PC-3 (cell line): ENCODE data around the gene CMKLR1. TPM values are rescaled to one million over a fixed set of nuclear protein-coding genes. Genes with fewer than 3 reads are reported as not detected.

Source experiments
- ATAC-seq: fragments of 200-7000 bp; cut with Tn5 transposase; 2 replicates; pipeline ENCODE4 v1.9.1; 2020; ENCODE audit warnings: mild to moderate bottlenecking, moderate library complexity
- BruUV-seq: library from RNA; stranded (reverse); fragments of 400-500 nt; replicated peaks from 2 replicates; lab custom pipeline; 2021; lab: Mats Ljungman, UMichigan
- CTCF ChIA-PET: fragments of 300-600 bp; sonication (Branson Sonifier 250); formaldehyde crosslinking; loops from one replicate; lab custom pipeline; 2022; ENCODE audit warnings: antibody characterized with exemption; lab: Charles Lee
- POLR2A ChIA-PET: fragments of 300-600 bp; sonication (Branson Sonifier 250); formaldehyde crosslinking; loops from one replicate; lab custom pipeline; 2022; ENCODE audit warnings: antibody characterized with exemption; ENCODE audit not compliant: unreplicated experiment; lab: Charles Lee
- DNase-seq: peaks from one replicate; pipeline ENCODE4 v3.0.0-alpha.2; 2015
- H2AFZ ChIP-seq: fragments of 300-600 bp; sonication (generic); 2 replicates; pipeline ENCODE4 v1.6.0; 2016; ENCODE audit warnings: antibody characterized with exemption, low read length
- H3F3A ChIP-seq: fragments of 300-600 bp; sonication (generic); one replicate; pipeline ENCODE4 v1.6.0; 2017; ENCODE audit warnings: antibody characterized with exemption, low read length, control low read depth, mild to moderate bottlenecking; ENCODE audit not compliant: unreplicated experiment
- H3K27ac ChIP-seq: fragments of 300-600 bp; sonication (generic); 2 replicates; pipeline ENCODE4 v1.5.1; 2016; ENCODE audit warnings: mild to moderate bottlenecking, low read length
- H3K27me3 ChIP-seq: fragments of 300-600 bp; sonication (generic); 2 replicates; pipeline ENCODE4 v1.6.1; 2016; ENCODE audit warnings: low read length, mixed read lengths
- H3K36me3 ChIP-seq: fragments of 300-600 bp; sonication (generic); 2 replicates; pipeline ENCODE4 v1.6.1; 2016; ENCODE audit warnings: low read depth, mixed run types, low read length, mixed read lengths
- H3K4me1 ChIP-seq: fragments of 300-600 bp; sonication (generic); 2 replicates; pipeline ENCODE4 v1.5.1; 2016; ENCODE audit warnings: low read length; ENCODE audit not compliant: insufficient read depth
- H3K4me2 ChIP-seq: fragments of 300-600 bp; sonication (generic); 2 replicates; pipeline ENCODE4 v1.6.0; 2016; ENCODE audit warnings: low read length
- H3K4me3 ChIP-seq: fragments of 300-600 bp; sonication (generic); 2 replicates; pipeline ENCODE4 v1.5.1; 2016; ENCODE audit warnings: mild to moderate bottlenecking, low read length, mixed read lengths
- H3K79me2 ChIP-seq: fragments of 300-600 bp; sonication (generic); 2 replicates; pipeline ENCODE4 v1.6.1; 2017; ENCODE audit warnings: low read length, mixed read lengths
- H3K9ac ChIP-seq: fragments of 300-600 bp; sonication (generic); 2 replicates; pipeline ENCODE4 v1.6.0; 2016; ENCODE audit warnings: mild to moderate bottlenecking, low read length
- H3K9me2 ChIP-seq: fragments of 300-600 bp; sonication (generic); replicated peaks from 2 replicates; pipeline ENCODE4 v1.6.1; 2016; ENCODE audit warnings: mixed run types, low read length, mixed read lengths
- H3K9me3 ChIP-seq: fragments of 300-600 bp; sonication (generic); 2 replicates; pipeline ENCODE4 v1.6.1; 2016; ENCODE audit warnings: low read length, mixed read lengths
- H4K20me1 ChIP-seq: fragments of 300-600 bp; sonication (generic); 2 replicates; pipeline ENCODE4 v1.6.1; 2016; ENCODE audit warnings: low read length, mixed read lengths
- EZH2 ChIP-seq: fragments of 300-600 bp; sonication (generic); IDR thresholded peaks from one replicate; pipeline ENCODE4 v1.6.1; 2017; ENCODE audit warnings: antibody characterized with exemption, mild to moderate bottlenecking, low read length; ENCODE audit not compliant: unreplicated experiment
- EZH2phosphoT487 ChIP-seq: fragments of 300-600 bp; sonication (generic); IDR thresholded peaks from 2 replicates; pipeline ENCODE4 v1.6.1; 2018; ENCODE audit warnings: mild to moderate bottlenecking, antibody characterized with exemption, low read length, borderline replicate concordance
- intact Hi-C: fragments of 100-400 bp; cut with micrococcal nuclease; formaldehyde crosslinking; loops from 2 replicates; pipeline ENCODE4 v1.9.0; 2023
- total RNA-seq: library from RNA; depleted of rRNA; stranded (reverse); fragments of >200 nt; gene quantifications from 2 replicates; pipeline ENCODE4 v1.2.3, GENCODE V29; 2014
- TF ChIP-seq, protein P1 (sequence below): fragments of 300-600 bp; sonication (generic); conservative IDR thresholded peaks from 2 replicates; pipeline ENCODE4 v1.5.1; 2017; ENCODE audit warnings: antibody characterized with exemption, low read depth, mild to moderate bottlenecking, low read length

CMKLR1 gene
- total RNA-seq, 1 experiment from 2014 or later, result not detected

GRCh38 chr12:108355069-108355468 lies 16.0 kb upstream of the CMKLR1 start:
- ChIA-PET CTCF (interaction anchor here (0.6 kb wide), 1 partner anchor 442 kb away, joined by 4 read pairs; no protein-coding TSS in a partner anchor), POLR2A (no interaction called here)
- ATAC-seq (no peak), DNase-seq (no peak)
- Histone ChIP-seq H4K20me1 (no peaks in the 10 kb centered on the region), H3K9me2 (no peaks in the 10 kb centered on the region), H3K9me3 (no peaks in the 10 kb centered on the region), H3K9ac (no peak overlapping the region), H3K36me3 (no peaks in the 10 kb centered on the region), H2AFZ (no peak overlapping the region), H3K4me1 (no peaks in the 10 kb centered on the region), H3K4me3 (no peak overlapping the region), H3K79me2 (no peaks in the 10 kb centered on the region), H3K4me2 (no peak overlapping the region), H3K27me3 (peaks cover 10% of the 10 kb centered on the region; the same call in 1 of the 2 replicates), H3K27ac (no peak overlapping the region), H3F3A (no peaks in the 10 kb centered on the region)
- no peak for TF ChIP-seq EZH2
- TF ChIP-seq, protein P1, sequence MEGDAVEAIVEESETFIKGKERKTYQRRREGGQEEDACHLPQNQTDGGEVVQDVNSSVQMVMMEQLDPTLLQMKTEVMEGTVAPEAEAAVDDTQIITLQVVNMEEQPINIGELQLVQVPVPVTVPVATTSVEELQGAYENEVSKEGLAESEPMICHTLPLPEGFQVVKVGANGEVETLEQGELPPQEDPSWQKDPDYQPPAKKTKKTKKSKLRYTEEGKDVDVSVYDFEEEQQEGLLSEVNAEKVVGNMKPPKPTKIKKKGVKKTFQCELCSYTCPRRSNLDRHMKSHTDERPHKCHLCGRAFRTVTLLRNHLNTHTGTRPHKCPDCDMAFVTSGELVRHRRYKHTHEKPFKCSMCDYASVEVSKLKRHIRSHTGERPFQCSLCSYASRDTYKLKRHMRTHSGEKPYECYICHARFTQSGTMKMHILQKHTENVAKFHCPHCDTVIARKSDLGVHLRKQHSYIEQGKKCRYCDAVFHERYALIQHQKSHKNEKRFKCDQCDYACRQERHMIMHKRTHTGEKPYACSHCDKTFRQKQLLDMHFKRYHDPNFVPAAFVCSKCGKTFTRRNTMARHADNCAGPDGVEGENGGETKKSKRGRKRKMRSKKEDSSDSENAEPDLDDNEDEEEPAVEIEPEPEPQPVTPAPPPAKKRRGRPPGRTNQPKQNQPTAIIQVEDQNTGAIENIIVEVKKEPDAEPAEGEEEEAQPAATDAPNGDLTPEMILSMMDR, result no peak
- TF ChIP-seq EZH2phosphoT487, result no peak
- intact Hi-C loops, result no loop called here
- no TSS peak for BruUV-seq

GRCh38 chr12:108352591-108352990 lies 13.5 kb upstream of the CMKLR1 start:
- Histone ChIP-seq H3K4me2 (no peak overlapping the region), H3K9me2 (no peaks in the 10 kb centered on the region), H3K27me3 (peaks cover 5% of the 10 kb centered on the region; the same call in 1 of the 2 replicates), H3F3A (no peaks in the 10 kb centered on the region), H3K4me1 (no peaks in the 10 kb centered on the region), H4K20me1 (no peaks in the 10 kb centered on the region), H3K27ac (no peak overlapping the region), H3K9ac (no peak overlapping the region), H3K79me2 (no peaks in the 10 kb centered on the region), H2AFZ (no peak overlapping the region), H3K9me3 (no peaks in the 10 kb centered on the region), H3K36me3 (no peaks in the 10 kb centered on the region), H3K4me3 (no peak overlapping the region)
- no TSS peak for BruUV-seq
- POLR2A ChIA-PET, result no interaction called here
- DNase-seq (peak; percentile 57), ATAC-seq (no peak)
- TF ChIP-seq EZH2 (no peak), EZH2phosphoT487 (no peak)
- TF ChIP-seq, protein P1, result no peak
- CTCF ChIA-PET, result no interaction called here
- intact Hi-C loops, result no loop called here

- Histone ChIP-seq H4K20me1 (no peaks in the 10 kb centered on the region), H3K9ac (no peak overlapping the region), H3K79me2 (no peaks in the 10 kb centered on the region), H3K9me2 (no peaks in the 10 kb centered on the region), H3K27me3 (peaks cover 5% of the 10 kb centered on the region; the same call in 1 of the 2 replicates), H3F3A (no peaks in the 10 kb centered on the region), H2AFZ (no peak overlapping the region), H3K4me2 (no peak overlapping the region), H3K36me3 (no peaks in the 10 kb centered on the region), H3K9me3 (no peaks in the 10 kb centered on the region), H3K27ac (no peak overlapping the region), H3K4me1 (no peaks in the 10 kb centered on the region), H3K4me3 (no peak overlapping the region)
- intact Hi-C loops, result no loop called here
- BruUV-seq, result no TSS peak
- CTCF ChIA-PET, result no interaction called here
- ATAC-seq (no peak), DNase-seq (no peak)
- TF ChIP-seq, protein P1, result no peak
- no peak for TF ChIP-seq EZH2phosphoT487
- no peak for TF ChIP-seq EZH2
- POLR2A ChIA-PET, result no interaction called here
These were observed 11.4 kb upstream of the CMKLR1 start for GRCh38 chr12:108350511-108350910.
